BLaER1 treated with 17β-estradiol and CSF1 and Interleukin-3, amounts not matched to agents 10 nM and 100 nM (cell line): ENCODE results near the gene MICAL2.

Experiments used
- H3K27ac ChIP-seq, 11 experiments: shearing (Covaris generic); formaldehyde crosslinking; 2 replicates each; pipeline ENCODE4 v1.8.1; 2022
- H3K27me3 ChIP-seq, 11 experiments: shearing (Covaris generic); formaldehyde crosslinking; 2 replicates each; pipeline ENCODE4 v1.8.1; 2022
- H3K36me3 ChIP-seq, 11 experiments: shearing (Covaris generic); formaldehyde crosslinking; 2 replicates each; pipeline ENCODE4 v1.8.1; 2022
- H3K4me1 ChIP-seq, 10 experiments: shearing (Covaris generic); formaldehyde crosslinking; 2 replicates each; pipeline ENCODE4 v1.8.1; 2022
- H3K4me2 ChIP-seq, 11 experiments: shearing (Covaris generic); formaldehyde crosslinking; 2 replicates each; pipeline ENCODE4 v1.8.1; 2022
- H3K4me3 ChIP-seq, 10 experiments: shearing (Covaris generic); formaldehyde crosslinking; 2 replicates each; pipeline ENCODE4 v1.8.1; 2022
- H3K9ac ChIP-seq, 11 experiments: shearing (Covaris generic); formaldehyde crosslinking; 2 replicates each; pipeline ENCODE4 v1.8.1; 2022
- H3K9me3 ChIP-seq, 11 experiments: shearing (Covaris generic); formaldehyde crosslinking; replicated peaks in 1 of 11; 2 replicates each; pipeline ENCODE4 v1.8.1; 2022
- H4K20me1 ChIP-seq, 11 experiments: shearing (Covaris generic); formaldehyde crosslinking; 2 replicates each; pipeline ENCODE4 v1.8.1; 2022
- Cebpa-rat ChIP-seq, 11 experiments: shearing (Covaris generic); IDR thresholded peaks; 2 replicates each; pipeline ENCODE4 v1.8.1; 2022

MICAL2 gene

GRCh38 chr11:12169822-12170221 is 59.4 kb downstream of the MICAL2 start:
- Histone ChIP-seq H3K4me1 (peaks cover 0 to 79% (median 34%) of the 10 kb centered on the region in 10 experiments; a peak in 16 of 20 replicates), H3K36me3 (peaks cover 0 to 4% (median 0%) of the 10 kb centered on the region in 11 experiments; a peak in 1 of 22 replicates), H3K4me3 (no peak overlapping the region), H4K20me1 (no peaks in the 10 kb centered on the region), H3K9me3 (peaks cover 0 to 6% (median 3%) of the 10 kb centered on the region in 11 experiments; a peak in 5 of 22 replicates), H3K27me3 (no peaks in the 10 kb centered on the region), H3K4me2 (peak overlapping the region in 1 of 11 experiments; percentile 51; a peak in 1 of 22 replicates), H3K27ac (no peak overlapping the region), H3K9ac (no peak overlapping the region)
- no peak for TF ChIP-seq Cebpa-rat (IDR thresholded peaks at IDR 0.05)

GRCh38 chr11:12170501-12170900 is 60.1 kb downstream of the MICAL2 start:
- Histone ChIP-seq H3K4me1 (peaks cover 0 to 79% (median 41%) of the 10 kb centered on the region in 10 experiments; a peak in 16 of 20 replicates), H4K20me1 (no peaks in the 10 kb centered on the region), H3K9ac (no peak overlapping the region), H3K27me3 (no peaks in the 10 kb centered on the region), H3K9me3 (peaks cover 0 to 6% (median 3%) of the 10 kb centered on the region in 11 experiments; a peak in 5 of 22 replicates), H3K27ac (peak overlapping the region in 1 of 11 experiments; percentile 48; a peak in 2 of 22 replicates), H3K4me2 (peak overlapping the region in 7 of 11 experiments; percentile 15 to 74 (median 54); a peak in 11 of 22 replicates), H3K36me3 (no peaks in the 10 kb centered on the region; a peak in 1 of 22 replicates), H3K4me3 (no peak overlapping the region)
- no peak for TF ChIP-seq Cebpa-rat (IDR thresholded peaks at IDR 0.05)

- H3K27ac ChIP-seq: peak overlapping the region in 2 of 11 experiments; percentile 22 to 48; a peak in 3 of 22 replicates
- TF ChIP-seq Cebpa-rat (IDR thresholded peaks at IDR 0.05): no peak
- peaks cover 0 to 83% (median 45%) of the 10 kb centered on the region in 10 experiments; a peak in 16 of 20 replicates for H3K4me1 ChIP-seq
- H3K9ac ChIP-seq: no peak overlapping the region; a peak in 1 of 22 replicates
- H3K36me3 ChIP-seq: no peaks in the 10 kb centered on the region; a peak in 1 of 22 replicates
- H3K9me3 ChIP-seq: peaks cover 0 to 6% (median 3%) of the 10 kb centered on the region in 11 experiments; a peak in 5 of 22 replicates
- no peaks in the 10 kb centered on the region for H3K27me3 ChIP-seq
- no peak overlapping the region for H3K4me3 ChIP-seq
- H4K20me1 ChIP-seq: no peaks in the 10 kb centered on the region
- H3K4me2 ChIP-seq: peak overlapping the region in 7 of 11 experiments; percentile 15 to 74 (median 54); a peak in 11 of 22 replicates
Measured at GRCh38 chr11:12170984-12171383, 60.6 kb downstream of the MICAL2 start.

GRCh38 chr11:12171921-12172320 is 61.5 kb downstream of the MICAL2 start:
- Histone ChIP-seq H3K27me3 (no peaks in the 10 kb centered on the region), H3K27ac (no peak overlapping the region), H3K9ac (no peak overlapping the region), H3K4me1 (peaks cover 0 to 77% (median 43%) of the 10 kb centered on the region in 10 experiments; a peak in 16 of 20 replicates), H3K36me3 (no peaks in the 10 kb centered on the region; a peak in 1 of 22 replicates), H3K9me3 (peaks cover 0 to 6% (median 3%) of the 10 kb centered on the region in 11 experiments; a peak in 5 of 22 replicates), H4K20me1 (no peaks in the 10 kb centered on the region), H3K4me3 (no peak overlapping the region), H3K4me2 (no peak overlapping the region)
- TF ChIP-seq Cebpa-rat (IDR thresholded peaks at IDR 0.05): no peak

- Histone ChIP-seq H3K27ac (no peak overlapping the region), H3K9ac (no peak overlapping the region), H4K20me1 (no peaks in the 10 kb centered on the region), H3K36me3 (no peaks in the 10 kb centered on the region; a peak in 1 of 22 replicates), H3K27me3 (no peaks in the 10 kb centered on the region), H3K4me3 (no peak overlapping the region), H3K4me2 (peak overlapping the region in 1 of 11 experiments; percentile 63; a peak in 1 of 22 replicates), H3K9me3 (peaks cover 0 to 6% (median 3%) of the 10 kb centered on the region in 11 experiments; a peak in 5 of 22 replicates), H3K4me1 (peaks cover 0 to 71% (median 37%) of the 10 kb centered on the region in 10 experiments; a peak in 16 of 20 replicates)
- TF ChIP-seq Cebpa-rat (IDR thresholded peaks at IDR 0.05): no peak
Measured at GRCh38 chr11:12172493-12173013, 62.2 kb downstream of the MICAL2 start.

GRCh38 chr11:12173111-12173510 is 62.7 kb downstream of the MICAL2 start:
- Histone ChIP-seq H3K27me3 (no peaks in the 10 kb centered on the region), H3K36me3 (no peaks in the 10 kb centered on the region; a peak in 1 of 22 replicates), H3K4me2 (peak overlapping the region in 4 of 11 experiments; percentile 24 to 63 (median 44); a peak in 6 of 22 replicates), H4K20me1 (no peaks in the 10 kb centered on the region), H3K9ac (no peak overlapping the region), H3K4me1 (peaks cover 0 to 65% (median 33%) of the 10 kb centered on the region in 10 experiments; a peak in 15 of 20 replicates), H3K27ac (peak overlapping the region in 3 of 11 experiments; percentile 11 to 75 (median 17); a peak in 3 of 22 replicates), H3K9me3 (peaks cover 0 to 6% (median 3%) of the 10 kb centered on the region in 11 experiments; a peak in 5 of 22 replicates), H3K4me3 (no peak overlapping the region)
- TF ChIP-seq Cebpa-rat (IDR thresholded peaks at IDR 0.05): no peak

GRCh38 chr11:12174128-12174476 is 63.7 kb downstream of the MICAL2 start:
- Histone ChIP-seq H3K4me1 (peaks cover 0 to 56% (median 33%) of the 10 kb centered on the region in 10 experiments; a peak in 15 of 20 replicates), H3K4me2 (peak overlapping the region in 9 of 11 experiments; percentile 10 to 73 (median 55); a peak in 13 of 22 replicates), H3K9ac (peak overlapping the region in 1 of 11 experiments; percentile 46; a peak in 1 of 22 replicates), H3K36me3 (no peaks in the 10 kb centered on the region; a peak in 1 of 22 replicates), H3K4me3 (no peak overlapping the region), H3K27ac (peak overlapping the region in 7 of 11 experiments; percentile 23 to 75 (median 59); a peak in 11 of 22 replicates), H3K27me3 (no peaks in the 10 kb centered on the region), H3K9me3 (peaks cover 0 to 6% (median 3%) of the 10 kb centered on the region in 11 experiments; a peak in 5 of 22 replicates), H4K20me1 (no peaks in the 10 kb centered on the region)
- TF ChIP-seq Cebpa-rat (IDR thresholded peaks at IDR 0.05): no peak

- peaks cover 0 to 54% (median 33%) of the 10 kb centered on the region in 10 experiments; a peak in 15 of 20 replicates for H3K4me1 ChIP-seq
- peaks cover 0 to 6% (median 3%) of the 10 kb centered on the region in 11 experiments; a peak in 5 of 22 replicates for H3K9me3 ChIP-seq
- H4K20me1 ChIP-seq: no peaks in the 10 kb centered on the region
- H3K9ac ChIP-seq: peak overlapping the region in 3 of 11 experiments; percentile 22 to 46 (median 46); a peak in 4 of 22 replicates
- H3K4me3 ChIP-seq: no peak overlapping the region; a peak in 1 of 20 replicates
- no peak for TF ChIP-seq Cebpa-rat (IDR thresholded peaks at IDR 0.05)
- H3K36me3 ChIP-seq: no peaks in the 10 kb centered on the region; a peak in 1 of 22 replicates
- peak overlapping the region; percentile 23 to 75 (median 55); a peak in 16 of 22 replicates for H3K27ac ChIP-seq
- peak overlapping the region in 10 of 11 experiments; percentile 10 to 73 (median 55); a peak in 17 of 22 replicates for H3K4me2 ChIP-seq
- no peaks in the 10 kb centered on the region for H3K27me3 ChIP-seq
Measured at GRCh38 chr11:12174477-12175143, 64.2 kb downstream of the MICAL2 start.
